Measurements from ENCODE around the gene HILPDA.
"Not testable (repeated sequence)": the region's sequence is repeated elsewhere in the genome, so short reads cannot be mapped to it uniquely, and the experiment has no call there.

The HILPDA gene

GRCh38 chr7:128459394-128459878 lies 3.8 kb downstream of the HILPDA start:
- no peaks in the 10 kb centered on the region for H3K27me3 ChIP-seq (ENCODE audit: control insufficient read depth, insufficient read depth, low read length, poor library complexity, severe bottlenecking)
- no peak overlapping the region for H3K27ac ChIP-seq (ENCODE audit: insufficient read depth, low read depth, low read length, poor library complexity, severe bottlenecking)
- 62 to 69% methylated on average over 5 of the region's 5 CpGs for WGBS, 2 experiments
- no peak overlapping the region for H3K4me3 ChIP-seq (ENCODE audit: insufficient read depth, low read depth, low read length)
- peaks cover 17% of the 10 kb centered on the region for H3K4me1 ChIP-seq (ENCODE audit: control insufficient read depth, insufficient read depth, low read length)
- no peaks in the 10 kb centered on the region for H3K9me3 ChIP-seq (ENCODE audit: control insufficient read depth, low read length)
- peaks cover 12% of the 10 kb centered on the region for H3K36me3 ChIP-seq (ENCODE audit: control insufficient read depth, insufficient read depth, low read length)

- WGBS, 2 experiments, result 94 to 95% methylated on average over 5 of the region's 5 CpGs
- no peak overlapping the region for H3K27ac ChIP-seq (ENCODE audit: insufficient read depth, low read depth, low read length, poor library complexity, severe bottlenecking)
Observed at GRCh38 chr7:128462460-128462859, 6.8 kb downstream of the HILPDA start.

DNA sequence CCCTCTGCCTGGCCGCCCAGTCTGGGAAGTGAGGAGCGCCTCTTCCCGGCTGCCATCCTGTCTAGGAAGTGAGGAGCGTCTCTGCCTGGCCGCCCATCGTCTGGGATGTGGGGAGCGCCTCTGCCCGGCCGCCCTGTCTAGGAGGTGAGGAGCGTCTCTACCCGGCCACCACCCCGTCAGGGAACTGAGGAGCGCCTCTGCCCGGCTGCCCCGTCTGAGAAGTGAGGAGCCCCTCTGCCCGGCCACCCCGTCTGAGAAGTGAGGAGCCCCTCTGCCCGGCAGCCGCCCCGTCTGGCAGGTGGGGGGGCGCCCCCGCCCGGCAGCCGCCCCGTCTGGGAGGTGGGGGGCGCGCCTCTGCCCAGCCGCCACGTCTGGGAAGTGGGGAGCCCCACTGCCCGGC lies 7.7 kb downstream of the HILPDA start:
- H3K27me3 ChIP-seq (ENCODE audit: control insufficient read depth, insufficient read depth, low read length, poor library complexity, severe bottlenecking); H3K27ac ChIP-seq (ENCODE audit: insufficient read depth, low read depth, low read length, poor library complexity, severe bottlenecking); H3K9me3 ChIP-seq (ENCODE audit: control insufficient read depth, low read length); H3K4me1 ChIP-seq (ENCODE audit: control insufficient read depth, insufficient read depth, low read length); H3K4me3 ChIP-seq (ENCODE audit: insufficient read depth, low read depth, low read length); H3K36me3 ChIP-seq (ENCODE audit: control insufficient read depth, insufficient read depth, low read length): not testable (repeated sequence)
- whole genome bisulfite sequencing, 2 experiments, result 95 to 96% methylated on average over 30 of the region's 30 CpGs

More at GRCh38 chr7:128462460-128462859, 6.8 kb downstream of the HILPDA start:
- Histone ChIP-seq H3K27me3 (ENCODE audit: control insufficient read depth, insufficient read depth, low read length, poor library complexity, severe bottlenecking) (no peaks in the 10 kb centered on the region), H3K9me3 (ENCODE audit: control insufficient read depth, low read length) (no peaks in the 10 kb centered on the region), H3K4me1 (ENCODE audit: control insufficient read depth, insufficient read depth, low read length) (peaks cover 13% of the 10 kb centered on the region), H3K36me3 (ENCODE audit: control insufficient read depth, insufficient read depth, low read length) (peaks cover 7% of the 10 kb centered on the region), H3K4me3 (ENCODE audit: insufficient read depth, low read depth, low read length) (no peak overlapping the region)

- not testable (repeated sequence) for H3K9me3 ChIP-seq (ENCODE audit: control insufficient read depth, low read length); H3K36me3 ChIP-seq (ENCODE audit: control insufficient read depth, insufficient read depth, low read length); H3K27me3 ChIP-seq (ENCODE audit: control insufficient read depth, insufficient read depth, low read length, poor library complexity, severe bottlenecking); H3K4me1 ChIP-seq (ENCODE audit: control insufficient read depth, insufficient read depth, low read length); H3K4me3 ChIP-seq (ENCODE audit: insufficient read depth, low read depth, low read length); H3K27ac ChIP-seq (ENCODE audit: insufficient read depth, low read depth, low read length, poor library complexity, severe bottlenecking)
- 90 to 92% methylated on average over 5 to 6 of the region's 8 CpGs for WGBS, 2 experiments
Observed at GRCh38 chr7:128463933-128464332, 8.3 kb downstream of the HILPDA start.

GRCh38 chr7:128466871-128467270 lies 11.2 kb downstream of the HILPDA start:
- H3K4me3 ChIP-seq (ENCODE audit: insufficient read depth, low read depth, low read length); H3K27ac ChIP-seq (ENCODE audit: insufficient read depth, low read depth, low read length, poor library complexity, severe bottlenecking); H3K27me3 ChIP-seq (ENCODE audit: control insufficient read depth, insufficient read depth, low read length, poor library complexity, severe bottlenecking); H3K4me1 ChIP-seq (ENCODE audit: control insufficient read depth, insufficient read depth, low read length); H3K9me3 ChIP-seq (ENCODE audit: control insufficient read depth, low read length); H3K36me3 ChIP-seq (ENCODE audit: control insufficient read depth, insufficient read depth, low read length): not testable (repeated sequence)

DNA sequence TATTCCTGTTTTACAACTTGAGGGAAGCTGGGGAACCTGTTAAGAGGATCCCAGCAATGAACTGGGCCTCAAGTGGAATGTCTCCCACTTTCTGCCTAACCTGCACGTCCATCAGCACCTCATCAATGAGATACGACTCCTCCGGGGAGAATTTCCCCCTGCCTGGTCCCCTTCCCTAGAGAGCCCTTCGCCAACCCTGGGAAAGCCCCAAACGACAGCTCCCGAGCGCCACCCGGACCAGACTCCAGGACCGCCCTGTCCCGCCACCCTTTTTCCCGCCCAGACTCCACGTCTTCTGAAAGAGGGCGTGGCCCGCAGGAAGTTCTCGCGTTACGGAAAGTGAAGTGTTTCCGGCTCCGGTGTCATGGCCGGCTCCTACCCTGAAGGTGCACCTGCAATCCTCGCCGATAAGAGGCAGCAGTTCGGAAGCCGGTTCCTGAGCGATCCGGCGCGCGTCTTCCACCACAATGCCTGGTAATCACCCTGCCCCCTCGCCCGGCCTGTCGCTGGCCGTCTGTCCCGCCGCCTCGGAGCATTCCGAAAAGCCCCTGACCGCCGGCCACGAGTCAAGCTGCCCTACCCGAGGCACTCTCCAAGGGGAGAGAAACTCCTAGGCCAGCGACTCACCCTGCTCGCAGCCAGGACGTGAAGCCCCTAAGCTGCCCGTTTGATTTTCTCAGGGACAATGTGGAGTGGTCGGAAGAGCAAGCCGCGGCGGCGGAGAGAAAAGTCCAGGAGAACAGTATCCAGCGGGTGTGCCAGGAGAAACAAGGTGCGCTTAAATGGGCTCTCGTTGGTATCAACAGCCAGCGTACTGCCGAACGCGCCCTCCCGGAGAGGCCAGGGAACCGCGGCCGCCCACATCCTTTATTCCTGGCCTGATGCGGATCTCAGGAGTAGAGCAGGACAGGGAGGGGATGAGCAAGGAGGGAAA lies 21.0 kb downstream of the HILPDA start, which contains the start of gene METTL2B:
Gene METTL2B (plus strand): TSS at position 347 of the 934 bp plus-strand sequence. CDS start 18 bp downstream, at position 365.
- not testable (repeated sequence) for H3K36me3 ChIP-seq (ENCODE audit: control insufficient read depth, insufficient read depth, low read length); H3K4me1 ChIP-seq (ENCODE audit: control insufficient read depth, insufficient read depth, low read length); H3K27me3 ChIP-seq (ENCODE audit: control insufficient read depth, insufficient read depth, low read length, poor library complexity, severe bottlenecking); H3K9me3 ChIP-seq (ENCODE audit: control insufficient read depth, low read length)
- Histone ChIP-seq H3K27ac (ENCODE audit: insufficient read depth, low read depth, low read length, poor library complexity, severe bottlenecking) (peak within 1 kb of the TSS; percentile 91), H3K4me3 (ENCODE audit: insufficient read depth, low read depth, low read length) (peak within 1 kb of the TSS; percentile 63)
- WGBS, 2 experiments, result 0 to 1% methylated on average over 62 of the region's 62 CpGs

DNA sequence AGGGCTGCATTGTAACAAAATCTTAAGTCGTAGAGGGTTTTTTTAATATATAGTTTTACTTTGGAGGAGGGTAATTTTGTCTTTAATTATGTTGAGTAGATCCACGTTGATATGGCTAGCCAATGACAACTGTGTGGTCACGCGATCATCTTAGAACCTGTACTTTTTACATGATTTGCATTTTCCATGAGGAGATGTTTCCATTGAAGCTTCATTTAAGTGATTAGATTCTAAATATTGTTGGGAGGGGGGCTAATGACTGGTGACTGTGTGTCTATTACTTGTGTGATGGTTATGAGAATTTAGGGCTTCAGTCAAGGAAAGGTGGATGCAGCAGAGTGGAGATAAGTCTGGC lies 21.6 kb downstream of the HILPDA start:
- H3K36me3 ChIP-seq (ENCODE audit: control insufficient read depth, insufficient read depth, low read length); H3K4me1 ChIP-seq (ENCODE audit: control insufficient read depth, insufficient read depth, low read length); H3K9me3 ChIP-seq (ENCODE audit: control insufficient read depth, low read length); H3K27me3 ChIP-seq (ENCODE audit: control insufficient read depth, insufficient read depth, low read length, poor library complexity, severe bottlenecking): not testable (repeated sequence)
- Histone ChIP-seq H3K4me3 (ENCODE audit: insufficient read depth, low read depth, low read length) (peak overlapping the region; percentile 63), H3K27ac (ENCODE audit: insufficient read depth, low read depth, low read length, poor library complexity, severe bottlenecking) (peak overlapping the region; percentile 91)
- 7 to 9% methylated on average over 4 of the region's 4 CpGs for WGBS, 2 experiments

- not testable (repeated sequence) for H3K27ac ChIP-seq (ENCODE audit: insufficient read depth, low read depth, low read length, poor library complexity, severe bottlenecking); H3K27me3 ChIP-seq (ENCODE audit: control insufficient read depth, insufficient read depth, low read length, poor library complexity, severe bottlenecking); H3K4me1 ChIP-seq (ENCODE audit: control insufficient read depth, insufficient read depth, low read length); H3K36me3 ChIP-seq (ENCODE audit: control insufficient read depth, insufficient read depth, low read length); H3K9me3 ChIP-seq (ENCODE audit: control insufficient read depth, low read length); H3K4me3 ChIP-seq (ENCODE audit: insufficient read depth, low read depth, low read length)
- 100% methylated on average over 2 to 3 of the region's 4 CpGs for WGBS, 2 experiments
Observed at GRCh38 chr7:128479082-128479481, 23.4 kb downstream of the HILPDA start.

- not testable (repeated sequence) for H3K9me3 ChIP-seq (ENCODE audit: control insufficient read depth, low read length); H3K4me3 ChIP-seq (ENCODE audit: insufficient read depth, low read depth, low read length); H3K36me3 ChIP-seq (ENCODE audit: control insufficient read depth, insufficient read depth, low read length); H3K4me1 ChIP-seq (ENCODE audit: control insufficient read depth, insufficient read depth, low read length); H3K27me3 ChIP-seq (ENCODE audit: control insufficient read depth, insufficient read depth, low read length, poor library complexity, severe bottlenecking); H3K27ac ChIP-seq (ENCODE audit: insufficient read depth, low read depth, low read length, poor library complexity, severe bottlenecking)
- 96 to 98% methylated on average over 5 to 6 of the region's 6 CpGs for WGBS, 2 experiments
Observed at GRCh38 chr7:128488134-128488533, 32.5 kb downstream of the HILPDA start.

DNA sequence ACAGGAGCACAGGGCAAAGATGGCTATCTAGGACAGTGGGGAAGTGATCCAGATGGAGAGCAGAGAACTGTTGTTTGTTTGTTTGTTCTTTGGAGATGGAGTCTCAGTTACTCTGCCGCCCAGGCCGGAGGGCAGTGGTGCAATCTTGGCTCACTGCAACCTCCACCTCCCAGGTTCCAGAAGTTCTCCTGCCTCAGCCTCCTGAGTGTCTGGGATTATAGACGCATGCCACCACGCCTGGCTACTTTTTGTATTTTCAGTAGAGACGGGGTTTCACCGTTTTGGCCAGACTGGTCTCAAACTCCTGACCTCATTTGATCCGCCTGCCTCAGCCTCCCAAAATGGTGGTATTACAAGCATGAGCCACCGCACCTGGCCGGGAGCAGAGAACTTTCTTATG lies 41.7 kb downstream of the HILPDA start:
- H3K36me3 ChIP-seq (ENCODE audit: control insufficient read depth, insufficient read depth, low read length), result peaks cover 5% of the 10 kb centered on the region
- no peak overlapping the region for H3K4me3 ChIP-seq (ENCODE audit: insufficient read depth, low read depth, low read length)
- H3K9me3 ChIP-seq (ENCODE audit: control insufficient read depth, low read length), result no peaks in the 10 kb centered on the region
- no peaks in the 10 kb centered on the region for H3K4me1 ChIP-seq (ENCODE audit: control insufficient read depth, insufficient read depth, low read length)
- H3K27ac ChIP-seq (ENCODE audit: insufficient read depth, low read depth, low read length, poor library complexity, severe bottlenecking), result no peak overlapping the region
- 93 to 94% methylated on average over 9 of the region's 9 CpGs for WGBS, 2 experiments
- no peaks in the 10 kb centered on the region for H3K27me3 ChIP-seq (ENCODE audit: control insufficient read depth, insufficient read depth, low read length, poor library complexity, severe bottlenecking)

All from ectodermal cell (in vitro differentiated cells).